Stomach (tissue), 9 donors: ENCODE data around the gene GSE1. TPM values are rescaled to one million over a fixed set of nuclear protein-coding genes. Genes with fewer than 3 reads are reported as not detected.

ENCODE experiments used
- DNase-seq, 2 donors: peaks; one replicate each; pipeline versions ENCODE4 v3.0.0 to v3.0.0-alpha.2; 2013 to 2019
- H3K27ac ChIP-seq, 5 donors: fragments of 200-600 bp in 4 of 5; sonication (generic) in 4 of 5; one replicate each; pipeline ENCODE4 v1.5.1; 2013 to 2019; ENCODE audit warnings: mild to moderate bottlenecking in 1 of 5, moderate library complexity in 1 of 5
- H3K27me3 ChIP-seq, 3 donors: fragments of 200-600 bp; sonication (generic); one replicate each; pipeline ENCODE4 v1.5.1; 2017 to 2019; ENCODE audit warnings: mixed run types in 1 of 3
- H3K36me3 ChIP-seq, 4 donors: fragments of 200-600 bp; sonication (generic); 1 replicate in 3 of 4; 2 replicates in 1 of 4; pipeline ENCODE4 v1.5.1; 2016 to 2019
- H3K4me1 ChIP-seq, 4 donors: fragments of 200-600 bp; sonication (generic); one replicate each; pipeline ENCODE4 v1.5.1; 2016 to 2019
- H3K4me3 ChIP-seq, 4 donors: fragments of 200-600 bp; sonication (generic) in 3 of 4; one replicate each; pipeline ENCODE4 v1.5.1; 2016 to 2019; ENCODE audit warnings: mild to moderate bottlenecking in 1 of 4
- H3K9me3 ChIP-seq, 4 donors: fragments of 200-600 bp; sonication (generic); one replicate each; pipeline ENCODE4 v1.5.1; 2016 to 2019
- EP300 ChIP-seq: sonication (generic); formaldehyde crosslinking; IDR thresholded peaks from one replicate; pipeline ENCODE4 v1.6.1; 2017; ENCODE audit warnings: antibody characterized with exemption
- POLR2A ChIP-seq, 4 donors: fragments of 450-650 bp; IDR thresholded peaks; one replicate each; pipeline ENCODE4 v1.6.1; 2016; ENCODE audit warnings: antibody characterized with exemption in 4 of 4, control low read depth in 2 of 4, mild to moderate bottlenecking in 1 of 4, moderate library complexity in 1 of 4
- POLR2AphosphoS5 ChIP-seq, 3 donors: sonication (generic); formaldehyde crosslinking; IDR thresholded peaks; one replicate each; pipeline ENCODE4 v1.6.1; 2016; ENCODE audit warnings: antibody characterized with exemption in 3 of 3
- WGBS, 5 donors: extraction: QIAGEN DNeasy Blood & Tissue Kit in 3 of 5; methylation state at CpG; one replicate each; pipeline versions ENCODE4 v1.1.5 to v1.1.7; 2013 to 2018; 5-methylcytosine and 5-hydroxymethylcytosine counted together
- intact Hi-C: fragments of 100-400 bp; cut with DNase I; formaldehyde crosslinking; loops from one replicate; pipeline ENCODE4 v1.15.1; 2023; ENCODE audit warnings: low total_unique reads
- polyA plus RNA-seq, 3 donors: library from polyadenylated mRNA; stranded (reverse); fragments of 200-250 nt; gene quantifications; one replicate each; pipeline ENCODE4 v1.2.3, GENCODE V29; 2013
- total RNA-seq, 5 donors: library from RNA; depleted of rRNA; stranded (reverse); fragments of >200 nt; gene quantifications; one replicate each; pipeline versions ENCODE4 v1.1.0 to v1.2.3, GENCODE V29; 2014 to 2016
- TF ChIP-seq, protein P1 (sequence below), 7 experiments: fragments of 450-650 bp in 4 of 7; fragments of 200-600 bp in 3 of 7; sonication (generic) in 3 of 7; IDR thresholded peaks; one replicate each; pipeline ENCODE4 v1.5.1; 2016 to 2019; ENCODE audit warnings: antibody characterized with exemption in 7 of 7, control low read depth in 2 of 7, mild to moderate bottlenecking in 1 of 7
- donor health status: healthy with polysubstance abuse.
- donor health status: Bipolar disorder and iron deficiency.
- donor health status: healthy.

Gene GSE1
- total and polyA plus RNA-seq, 8 donors = 11.8 to 294 (median 93.0) TPM

DNA sequence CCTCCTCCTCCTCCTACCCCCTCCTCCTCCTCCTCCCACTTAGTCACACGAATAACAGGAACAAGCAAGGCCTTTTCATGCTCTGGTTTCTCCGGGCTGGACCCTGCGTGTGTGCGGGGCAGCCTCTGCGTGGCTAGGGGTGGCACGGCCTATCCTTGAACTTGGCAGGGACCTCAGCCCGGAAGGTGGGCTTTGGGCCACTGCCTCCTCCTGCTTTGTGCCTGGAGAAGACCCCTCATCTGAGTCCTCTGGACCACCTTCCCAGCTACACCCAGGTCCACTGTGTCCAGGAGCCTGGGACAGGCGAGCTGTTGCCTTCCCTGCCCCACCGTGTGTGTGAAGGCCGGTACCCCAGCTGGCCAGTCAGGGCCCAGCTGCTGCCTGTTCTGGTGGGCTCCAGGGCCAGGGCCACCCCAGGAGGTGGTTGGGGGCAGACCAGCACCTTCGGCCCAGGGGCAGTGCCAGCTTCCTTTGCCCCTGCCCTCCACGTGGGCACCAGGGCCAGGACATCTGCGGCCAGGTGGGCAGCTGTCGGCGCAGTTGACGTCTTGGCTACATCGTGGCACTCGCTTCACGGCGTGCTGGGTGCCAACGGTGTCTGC is 40.3 kb downstream of the GSE1 start:
- Histone ChIP-seq H3K36me3 (peaks cover 58 to 78% (median 70%) of the 10 kb centered on the region in 4 donors), H3K27ac (peak overlapping the region; percentile 28 to 79 (median 76)), H3K27me3 (no peaks in the 10 kb centered on the region), H3K4me3 (no peak overlapping the region), H3K4me1 (peaks cover 28 to 59% (median 44%) of the 10 kb centered on the region in 4 donors), H3K9me3 (no peaks in the 10 kb centered on the region)
- TF ChIP-seq EP300 (no peak), POLR2A (IDR thresholded peaks at IDR 0.05) (no peak), POLR2AphosphoS5 (IDR thresholded peaks at IDR 0.05) (no peak)
- TF ChIP-seq, protein P1, sequence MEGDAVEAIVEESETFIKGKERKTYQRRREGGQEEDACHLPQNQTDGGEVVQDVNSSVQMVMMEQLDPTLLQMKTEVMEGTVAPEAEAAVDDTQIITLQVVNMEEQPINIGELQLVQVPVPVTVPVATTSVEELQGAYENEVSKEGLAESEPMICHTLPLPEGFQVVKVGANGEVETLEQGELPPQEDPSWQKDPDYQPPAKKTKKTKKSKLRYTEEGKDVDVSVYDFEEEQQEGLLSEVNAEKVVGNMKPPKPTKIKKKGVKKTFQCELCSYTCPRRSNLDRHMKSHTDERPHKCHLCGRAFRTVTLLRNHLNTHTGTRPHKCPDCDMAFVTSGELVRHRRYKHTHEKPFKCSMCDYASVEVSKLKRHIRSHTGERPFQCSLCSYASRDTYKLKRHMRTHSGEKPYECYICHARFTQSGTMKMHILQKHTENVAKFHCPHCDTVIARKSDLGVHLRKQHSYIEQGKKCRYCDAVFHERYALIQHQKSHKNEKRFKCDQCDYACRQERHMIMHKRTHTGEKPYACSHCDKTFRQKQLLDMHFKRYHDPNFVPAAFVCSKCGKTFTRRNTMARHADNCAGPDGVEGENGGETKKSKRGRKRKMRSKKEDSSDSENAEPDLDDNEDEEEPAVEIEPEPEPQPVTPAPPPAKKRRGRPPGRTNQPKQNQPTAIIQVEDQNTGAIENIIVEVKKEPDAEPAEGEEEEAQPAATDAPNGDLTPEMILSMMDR (IDR thresholded peaks at IDR 0.05) = no peak
- WGBS, 5 donors = 57 to 84% (median 80%) methylated on average over 9 to 21 of the region's 21 CpGs
- DNase-seq = no peak
- intact Hi-C loops = no loop called here

DNA sequence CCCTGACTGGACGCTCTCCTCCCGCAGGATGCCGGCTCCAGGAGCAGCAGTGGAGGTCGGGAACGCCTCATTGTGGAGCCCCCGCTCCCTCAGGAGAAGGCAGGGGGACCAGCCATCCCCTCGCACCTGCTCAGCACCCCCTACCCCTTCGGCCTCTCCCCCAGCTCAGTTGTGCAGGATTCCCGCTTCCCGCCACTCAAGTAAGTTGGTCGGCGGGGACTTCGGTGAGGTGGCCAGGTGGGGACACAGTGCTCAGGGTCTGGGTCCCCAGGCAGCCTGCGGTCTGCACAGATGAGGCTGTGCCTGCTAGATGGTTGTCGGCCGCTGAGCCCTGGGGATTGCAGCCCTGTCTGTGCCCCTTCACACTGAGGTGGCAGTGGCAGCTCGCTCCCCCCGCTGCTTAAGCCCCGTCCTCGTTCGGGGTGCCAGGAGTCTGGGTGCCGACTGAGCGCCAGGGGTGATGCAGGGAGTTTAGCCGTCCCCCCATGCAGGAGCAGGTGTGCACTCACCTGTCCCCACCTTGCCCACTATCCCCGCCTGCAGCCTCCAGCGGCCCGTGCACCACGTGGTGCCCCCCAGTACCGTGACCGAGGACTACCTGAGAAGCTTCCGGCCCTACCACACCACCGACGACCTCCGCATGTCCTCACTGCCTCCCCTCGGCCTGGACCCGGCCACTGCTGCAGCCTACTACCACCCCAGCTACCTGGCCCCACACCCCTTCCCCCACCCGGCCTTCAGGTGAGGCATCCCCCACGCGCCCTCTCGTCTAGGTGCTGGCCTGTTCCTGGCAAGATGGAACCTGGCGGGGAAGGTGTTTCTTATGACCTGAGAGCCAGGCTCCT is 41.4 kb downstream of the GSE1 start:
- no peaks in the 10 kb centered on the region for H3K9me3 ChIP-seq
- no peak overlapping the region for H3K4me3 ChIP-seq
- no peaks in the 10 kb centered on the region for H3K27me3 ChIP-seq
- TF ChIP-seq POLR2AphosphoS5 (IDR thresholded peaks at IDR 0.05) (no peak), POLR2A (IDR thresholded peaks at IDR 0.05) (no peak), EP300 (no peak)
- TF ChIP-seq, protein P1 (IDR thresholded peaks at IDR 0.05) = no peak
- peak overlapping the region in 2 of 5 donors; percentile 76 to 79 for H3K27ac ChIP-seq
- no peak for DNase-seq
- WGBS, 5 donors = 90 to 93% (median 93%) methylated on average over 22 to 41 of the region's 41 CpGs
- peaks cover 63 to 78% (median 70%) of the 10 kb centered on the region in 4 donors for H3K36me3 ChIP-seq
- H3K4me1 ChIP-seq = peaks cover 28 to 58% (median 47%) of the 10 kb centered on the region in 4 donors
- intact Hi-C loops = no loop called here

GRCh38 chr16:85655216-85656129 is 42.4 kb downstream of the GSE1 start:
- WGBS, 5 donors = 89 to 92% (median 92%) methylated on average over 24 to 35 of the region's 35 CpGs
- intact Hi-C loops = no loop called here

More at GRCh38 chr16:85655216-85656129, 42.4 kb downstream of the GSE1 start:
- H3K4me1 ChIP-seq = peaks cover 27 to 55% (median 42%) of the 10 kb centered on the region in 4 donors
- no peaks in the 10 kb centered on the region for H3K9me3 ChIP-seq
- no peaks in the 10 kb centered on the region for H3K27me3 ChIP-seq
- no peak overlapping the region for H3K4me3 ChIP-seq
- peaks cover 64 to 78% (median 70%) of the 10 kb centered on the region in 4 donors for H3K36me3 ChIP-seq
- no peak for DNase-seq
- TF ChIP-seq POLR2AphosphoS5 (IDR thresholded peaks at IDR 0.05) (no peak), EP300 (no peak), POLR2A (IDR thresholded peaks at IDR 0.05) (no peak)
- TF ChIP-seq, protein P1 (IDR thresholded peaks at IDR 0.05) = no peak
- H3K27ac ChIP-seq = no peak overlapping the region
